Measurements from ENCODE around the gene TNMD.

DNA sequence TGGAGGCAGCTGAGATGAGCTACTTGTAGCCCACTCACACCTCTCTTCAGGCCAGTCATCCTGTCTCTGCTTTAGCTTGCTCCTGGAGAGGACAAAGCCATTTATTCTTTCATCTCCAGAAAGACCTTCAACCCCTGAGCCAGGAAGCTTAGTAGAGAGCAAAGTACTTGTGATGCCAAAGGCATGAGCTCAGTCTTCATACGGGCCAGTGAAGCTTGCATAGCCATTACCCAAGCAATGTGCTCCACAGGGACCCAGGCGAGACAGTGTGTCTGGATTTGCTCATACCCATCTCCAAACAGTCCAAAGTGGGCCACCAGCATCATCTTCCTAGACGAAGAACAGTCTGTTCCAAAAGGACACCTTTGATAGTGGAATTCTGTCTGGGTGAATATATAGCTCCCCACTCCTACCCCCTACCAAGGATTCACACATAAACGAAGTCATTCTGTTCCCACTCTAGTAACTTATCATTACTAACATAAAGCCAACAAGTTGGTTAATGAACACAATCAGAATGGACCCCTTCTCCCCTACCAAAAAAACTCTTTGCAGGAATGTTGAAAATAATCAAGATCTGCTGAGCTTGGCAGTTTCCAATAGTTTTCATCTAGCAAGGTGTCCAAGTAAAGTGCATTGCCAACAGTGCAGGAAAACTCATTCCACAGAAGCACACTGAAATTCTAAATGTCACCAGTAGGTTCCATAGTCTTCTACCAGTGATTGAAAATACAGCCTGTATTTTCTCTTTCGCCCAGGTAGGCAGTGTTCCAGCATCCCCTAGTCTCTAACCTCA, 6.7 kb downstream of the TNMD start:
- TF ChIP-seq ZFP3 (CRISPR knock-in tag; IDR thresholded peaks at IDR 0.05) (no peak), OSR1 (CRISPR knock-in tag; IDR thresholded peaks at IDR 0.05) (no peak), CREB5 (CRISPR knock-in tag; IDR thresholded peaks at IDR 0.05; ENCODE audit: low read depth) (no peak), TOX (CRISPR knock-in tag; IDR thresholded peaks at IDR 0.05; ENCODE audit: borderline replicate concordance) (no peak), PPARA (CRISPR knock-in tag; IDR thresholded peaks at IDR 0.05; ENCODE audit: borderline replicate concordance) (no peak), TCF4 (CRISPR knock-in tag; IDR thresholded peaks at IDR 0.05; ENCODE audit: borderline replicate concordance) (no peak)
